Urothelium cell line (cell line): Measurements from ENCODE around the gene MT1H.
"Not testable (repeated sequence)": the region's sequence is repeated elsewhere in the genome, so short reads cannot be mapped to it uniquely, and the experiment has no call there.

Experiments used
- DNase-seq: peaks from one replicate; pipeline ENCODE4 v3.0.0; 2011; ENCODE audit warnings: low spot score, mixed read lengths
- FAIRE-seq: peaks from 2 replicates; lab custom pipeline; 2011; peaks lifted over from hg19 to GRCh38; lab: Jason Lieb, UNC

Gene MT1H

DNA sequence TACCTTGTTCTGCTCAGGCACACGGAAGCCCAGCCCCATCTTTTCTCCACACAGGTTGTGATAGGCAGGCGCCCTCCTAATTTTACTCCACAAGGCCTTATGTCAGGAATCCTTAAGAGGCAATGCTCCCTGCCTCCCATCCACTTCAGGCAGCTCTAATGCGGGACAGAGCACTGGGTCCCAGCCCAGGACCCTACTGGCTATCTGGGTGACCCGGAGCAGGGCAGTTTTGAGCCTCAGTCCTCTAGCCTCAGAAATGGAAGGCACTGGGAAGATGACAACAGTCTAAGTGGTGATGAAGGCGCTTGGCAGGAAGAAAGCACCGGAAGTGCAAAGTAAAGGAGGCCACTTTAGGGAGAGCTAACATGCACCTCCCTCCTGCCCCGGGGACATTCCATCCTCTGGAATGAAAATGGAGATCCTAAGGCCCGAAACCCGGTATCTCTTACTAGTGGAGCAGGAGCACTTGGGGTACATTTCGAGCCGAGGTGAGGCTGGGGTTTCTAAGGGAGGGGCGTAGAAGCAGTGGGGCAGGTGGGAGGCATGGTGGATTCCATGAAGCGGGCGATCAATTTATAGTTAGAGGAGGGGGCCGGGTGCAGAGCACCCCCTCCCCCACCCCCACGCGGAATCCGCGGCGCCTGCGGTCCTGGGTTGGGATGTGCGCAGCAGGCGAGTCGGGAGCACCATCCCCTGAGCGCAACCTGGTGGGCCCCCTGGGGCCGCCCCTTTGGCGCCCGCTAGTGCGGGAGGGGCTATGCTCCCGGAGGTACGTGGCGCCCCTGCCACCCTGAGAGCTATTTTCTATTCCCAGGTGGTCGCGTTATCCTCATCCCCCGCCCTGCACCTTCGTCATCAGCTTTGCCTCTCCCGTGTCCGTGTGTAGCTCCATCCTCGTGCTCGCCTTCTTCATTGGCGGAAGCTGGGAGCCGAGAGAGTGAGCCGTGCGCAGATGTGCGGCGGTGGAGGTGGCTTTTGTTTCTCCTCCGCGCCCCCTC, 7.0 kb upstream of the MT1H start:
- DNase-seq (no peak), FAIRE-seq (no peak)

DNA sequence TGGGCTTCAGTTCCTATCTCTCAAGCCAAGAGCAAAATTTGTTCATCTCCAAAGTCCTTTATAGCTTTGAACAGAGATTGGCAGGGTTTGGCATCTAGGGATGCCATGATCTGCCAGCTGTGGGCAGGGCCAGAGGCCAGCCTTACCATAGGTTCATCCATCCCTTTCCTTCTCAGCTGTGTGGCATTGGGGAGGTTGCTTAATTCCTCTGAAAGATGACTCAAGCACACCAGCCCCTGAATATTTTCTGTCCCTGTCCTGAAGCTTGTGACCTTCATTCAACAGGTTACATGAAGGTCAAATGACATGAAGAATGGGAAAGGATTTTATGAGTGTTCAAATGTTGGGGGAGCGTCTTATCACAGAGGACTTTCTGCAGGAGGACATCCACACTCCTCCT, 5.1 kb upstream of the MT1H start:
- no peak for FAIRE-seq
- DNase-seq = no peak

DNA sequence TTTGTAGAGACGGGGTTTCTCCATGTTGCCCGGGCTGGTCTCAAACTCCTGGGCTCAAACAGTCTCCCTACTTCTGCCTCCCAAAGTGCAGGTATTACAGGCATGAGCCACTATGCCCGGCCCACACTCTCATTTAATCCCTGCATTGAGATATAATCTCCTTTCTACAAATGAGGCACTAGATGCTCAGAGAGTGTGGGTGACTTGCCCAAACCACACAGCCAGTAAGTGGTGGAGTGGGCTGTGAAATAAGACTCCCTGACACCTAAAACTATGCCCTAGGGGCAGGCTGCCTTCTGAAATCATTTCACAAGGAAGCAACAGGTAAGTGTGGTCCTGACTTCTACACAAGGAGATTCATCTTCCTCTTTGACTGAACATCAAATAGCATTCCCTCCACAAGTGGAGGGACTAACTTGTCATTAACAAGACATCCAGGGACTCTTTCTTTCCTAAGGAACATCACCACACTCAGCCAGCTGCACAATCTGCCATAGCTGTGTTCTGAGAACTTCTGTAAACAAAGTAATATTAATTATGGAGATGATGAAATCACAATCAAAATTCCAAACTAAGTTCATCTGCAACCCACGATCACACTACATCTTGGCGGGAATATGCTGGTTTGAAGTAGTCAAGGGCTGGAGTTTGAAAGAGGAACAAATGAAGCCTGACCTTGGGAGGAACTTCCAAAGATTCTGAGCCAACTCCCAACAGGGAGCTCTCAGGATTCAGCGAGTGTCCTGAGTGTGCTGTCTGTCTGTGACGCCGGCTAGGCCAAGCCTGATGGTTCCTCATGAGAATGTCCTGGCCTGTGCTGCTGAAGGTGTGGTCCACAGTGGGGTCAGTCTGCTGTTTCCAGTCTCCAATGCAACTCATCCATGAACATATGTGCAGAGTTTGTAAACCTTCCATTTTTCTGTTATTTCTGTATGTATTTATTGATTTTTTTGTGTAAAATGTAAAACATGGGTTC, 4.0 kb upstream of the MT1H start:
- not testable (repeated sequence) for DNase-seq, FAIRE-seq

- no peak for FAIRE-seq
Observed at GRCh38 chr16:56667581-56668571, 1.7 kb upstream of the MT1H start, which contains the start of gene MT1G. Gene MT1G (minus strand): TSS chr16:56668065. CDS start chr16:56667993, 72 bp downstream.

GRCh38 chr16:56669840-56670619, 416 bp downstream of the MT1H start:
- FAIRE-seq (no peak), DNase-seq (no peak)

More at GRCh38 chr16:56667581-56668571, 1.7 kb upstream of the MT1H start, which contains the start of gene MT1G:
- no peak for DNase-seq

- FAIRE-seq (no peak), DNase-seq (no peak)
Observed at GRCh38 chr16:56670620-56670934, 963 bp downstream of the MT1H start.

GRCh38 chr16:56671691-56672090, 2.1 kb downstream of the MT1H start:
- DNase-seq, FAIRE-seq: not testable (repeated sequence)

DNA sequence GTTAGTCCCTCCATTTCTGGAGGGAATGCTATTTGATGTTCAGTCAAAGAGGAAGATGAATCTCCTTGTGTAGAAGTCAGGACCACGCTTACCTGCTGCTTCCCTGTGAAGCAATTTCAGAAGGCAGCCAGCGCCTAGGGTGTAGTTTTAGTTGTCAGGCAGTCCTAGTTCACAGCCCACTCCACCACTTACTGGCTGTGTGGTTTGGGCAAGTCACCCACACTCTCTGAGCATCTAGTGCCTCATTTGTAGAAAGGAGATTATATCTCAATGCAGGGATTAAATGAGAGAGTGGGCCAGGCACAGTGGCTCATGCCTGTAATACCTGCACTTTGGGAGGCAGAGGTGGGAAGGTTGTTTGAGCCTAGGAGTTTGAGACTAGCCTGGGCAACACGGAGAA, 2.6 kb downstream of the MT1H start:
- not testable (repeated sequence) for FAIRE-seq, DNase-seq

- FAIRE-seq = peak; percentile 17
- DNase-seq = no peak
Observed at GRCh38 chr16:56672761-56673536, 3.3 kb downstream of the MT1H start.

- FAIRE-seq (no peak), DNase-seq (no peak)
Observed at GRCh38 chr16:56673921-56674320, 4.3 kb downstream of the MT1H start.

DNA sequence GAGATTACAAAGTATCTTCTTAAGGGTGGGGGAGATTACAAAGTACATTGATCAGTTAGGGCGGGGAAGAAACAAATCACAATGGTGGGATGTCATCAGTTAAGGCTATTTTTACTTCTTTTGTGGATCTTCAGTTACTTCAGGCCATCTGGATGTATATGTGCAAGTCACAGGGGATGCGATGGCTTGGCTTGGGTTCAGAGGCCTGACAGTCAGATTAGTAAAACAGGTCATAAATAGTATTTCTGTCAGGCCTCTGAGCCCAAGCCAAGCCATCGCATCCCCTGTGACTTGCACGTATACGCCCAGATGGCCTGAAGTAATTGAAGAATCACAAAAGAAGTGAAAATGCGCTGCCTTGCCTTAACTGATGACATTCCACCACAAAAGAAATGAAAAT, 5.0 kb downstream of the MT1H start:
- FAIRE-seq, DNase-seq: not testable (repeated sequence)

- FAIRE-seq (no peak), DNase-seq (no peak)
Observed at GRCh38 chr16:56675685-56676210, 6.1 kb downstream of the MT1H start.

DNA sequence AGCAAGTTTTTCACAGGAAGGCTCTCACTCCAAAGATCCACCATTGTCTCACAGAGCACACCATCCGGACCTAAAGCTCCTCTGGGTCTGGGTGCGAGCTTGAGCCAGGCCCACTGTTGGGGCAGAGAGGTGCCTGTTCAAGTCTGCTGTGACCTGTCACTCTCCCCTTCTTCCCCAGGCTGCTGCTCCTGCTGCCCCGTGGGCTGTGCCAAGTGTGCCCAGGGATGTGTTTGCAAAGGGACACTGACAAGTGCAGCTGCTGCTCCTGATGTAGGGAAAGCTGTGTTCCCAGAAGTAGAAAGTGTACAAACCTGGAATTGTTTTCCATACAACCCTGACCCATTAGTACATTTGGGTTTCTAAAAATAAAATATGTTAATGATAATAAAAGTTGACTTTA, 7.9 kb downstream of the MT1H start:
- DNase-seq (no peak), FAIRE-seq (no peak)

- FAIRE-seq = no peak
- DNase-seq = no peak
Observed at GRCh38 chr16:56679078-56679730, 9.6 kb downstream of the MT1H start.

DNA sequence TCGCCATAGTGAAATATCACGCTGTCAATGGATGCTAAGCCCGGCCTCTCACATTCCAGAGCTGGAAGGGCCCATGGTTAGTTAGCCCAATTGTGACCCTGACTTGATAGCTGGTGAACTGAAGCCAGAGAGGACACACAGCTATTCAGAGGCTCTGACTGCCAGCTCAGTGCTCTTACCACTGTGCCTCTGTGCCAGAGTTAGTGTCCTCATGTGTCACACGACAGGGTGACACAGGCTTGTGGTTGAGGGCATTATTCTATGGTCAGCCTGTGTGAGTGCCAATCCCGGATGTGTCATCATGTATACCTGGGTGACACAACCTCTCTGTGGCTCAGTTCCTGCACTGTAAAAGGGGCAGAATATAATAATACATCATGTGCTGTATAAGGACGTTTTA, 10.2 kb downstream of the MT1H start:
- FAIRE-seq = no peak
- DNase-seq = no peak

GRCh38 chr16:56681939-56682702, 12.5 kb downstream of the MT1H start, which contains the start of gene MT1X:
Gene MT1X (plus strand): TSS chr16:56682470. CDS start chr16:56682541, 71 bp downstream.
- peak; percentile 72 for FAIRE-seq
- peak; percentile 97 for DNase-seq
